GM19324 (cell line): ENCODE results near the gene LRRC8B.
"Not testable (repeated sequence)": the region's sequence is repeated elsewhere in the genome, so short reads cannot be mapped to it uniquely, and the experiment has no call there.

Source experiments
- ATAC-seq: cut with Tn5 transposase; IDR thresholded peaks from one replicate; pipeline ENCODE4 v1.9.1; 2021; ENCODE audit warnings: mild to moderate bottlenecking, moderate library complexity; ENCODE audit not compliant: unreplicated experiment, low FRiP score

LRRC8B gene

GRCh38 chr1:89524369-89525168 lies at the start of gene LRRC8B:
TSS of gene LRRC8B (plus strand) at chr1:89524829. CDS start at chr1:89582651, 57,822 bp downstream.
- peak; percentile 98 for ATAC-seq

- ATAC-seq = no peak
These were observed 49.4 kb upstream of the LRRC8B start for GRCh38 chr1:89475269-89475668.

GRCh38 chr1:89476072-89476471 lies 48.6 kb upstream of the LRRC8B start:
- no peak for ATAC-seq

- no peak for ATAC-seq
These were observed 41.4 kb upstream of the LRRC8B start for GRCh38 chr1:89483010-89483756.

GRCh38 chr1:89483757-89484077 lies 40.9 kb upstream of the LRRC8B start:
- no peak for ATAC-seq

- ATAC-seq = no peak
These were observed 40.3 kb upstream of the LRRC8B start for GRCh38 chr1:89484092-89485038.

GRCh38 chr1:89487972-89488371 lies 36.7 kb upstream of the LRRC8B start:
- ATAC-seq = no peak

- ATAC-seq = no peak
These were observed 35.4 kb upstream of the LRRC8B start for GRCh38 chr1:89489047-89489729.

GRCh38 chr1:89490389-89490788 lies 34.2 kb upstream of the LRRC8B start:
- no peak for ATAC-seq

GRCh38 chr1:89499320-89499719 lies 25.3 kb upstream of the LRRC8B start:
- no peak for ATAC-seq

GRCh38 chr1:89502042-89502441 lies 22.6 kb upstream of the LRRC8B start:
- no peak for ATAC-seq

- no peak for ATAC-seq
These were observed 21.7 kb upstream of the LRRC8B start for GRCh38 chr1:89502895-89503294.

- ATAC-seq = no peak
These were observed 20.9 kb upstream of the LRRC8B start for GRCh38 chr1:89503690-89504089.

GRCh38 chr1:89510061-89510460 lies 14.6 kb upstream of the LRRC8B start:
- ATAC-seq = not testable (repeated sequence)

- ATAC-seq = no peak
These were observed 11.5 kb upstream of the LRRC8B start for GRCh38 chr1:89512996-89513720.

GRCh38 chr1:89516055-89516454 lies 8.6 kb upstream of the LRRC8B start:
- ATAC-seq = no peak

- ATAC-seq = no peak
These were observed 6.4 kb upstream of the LRRC8B start for GRCh38 chr1:89518221-89518631.

- ATAC-seq = no peak
These were observed 4.8 kb upstream of the LRRC8B start for GRCh38 chr1:89519779-89520358.

- ATAC-seq = not testable (repeated sequence)
These were observed 2.7 kb upstream of the LRRC8B start for GRCh38 chr1:89521977-89522376.
